Raji (cell line): ENCODE measurements around the gene SLC17A4.

Experiments
- POLR2A ChIP-seq: IDR thresholded peaks from 2 replicates; pipeline ENCODE4 v1.6.1; 2011; ENCODE audit warnings: low read depth, low read length, control low read depth; ENCODE audit not compliant: insufficient read depth

Gene SLC17A4

DNA sequence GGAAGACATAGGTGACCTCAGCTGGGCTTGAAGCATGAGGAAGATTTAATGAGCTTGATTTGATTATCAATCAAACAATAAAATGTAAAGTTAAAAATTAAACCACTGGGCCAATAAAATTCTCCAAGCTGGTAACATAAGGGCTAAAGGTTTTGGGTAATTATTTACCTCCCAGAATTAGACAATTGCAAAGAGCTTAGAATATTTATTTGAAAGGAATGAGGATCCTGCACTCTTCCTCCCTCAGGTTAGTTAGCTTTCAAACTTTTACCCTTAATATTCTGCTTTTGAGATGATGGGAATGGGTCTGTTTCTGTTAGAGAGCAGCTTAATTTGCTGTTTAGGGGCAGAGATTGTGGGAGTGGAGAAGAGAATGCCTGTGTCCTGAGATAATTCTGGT, at the start of gene SLC17A4:
TSS of gene SLC17A4 (plus strand) at position 208 of the 400 bp plus-strand sequence. CDS start 7,221 bp downstream, outside the sequence.
- TF ChIP-seq POLR2A = no peak

- no peak for TF ChIP-seq POLR2A
Measured at GRCh38 chr6:25706314-25707014, 48.1 kb upstream of the SLC17A4 start.

DNA sequence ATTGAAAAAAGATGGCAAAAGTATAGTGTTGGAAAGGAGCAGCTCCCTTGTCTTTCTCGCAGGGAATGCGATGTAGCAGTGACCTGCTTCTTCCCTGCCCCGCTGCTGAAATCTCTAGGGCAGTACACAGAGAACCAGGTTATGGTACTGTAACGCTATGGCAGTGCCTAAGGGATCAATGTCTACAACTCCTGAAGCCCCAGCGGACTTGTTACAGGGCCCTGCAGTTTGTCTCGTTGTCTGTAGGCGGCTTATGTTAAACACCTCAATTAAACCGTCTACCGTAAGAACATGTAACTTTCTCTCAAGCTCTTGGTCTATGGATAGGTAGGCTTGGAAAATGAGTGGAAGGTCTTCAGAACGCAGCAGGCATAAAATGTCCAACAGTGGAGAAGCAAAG, 44.8 kb upstream of the SLC17A4 start:
- TF ChIP-seq POLR2A = no peak

DNA sequence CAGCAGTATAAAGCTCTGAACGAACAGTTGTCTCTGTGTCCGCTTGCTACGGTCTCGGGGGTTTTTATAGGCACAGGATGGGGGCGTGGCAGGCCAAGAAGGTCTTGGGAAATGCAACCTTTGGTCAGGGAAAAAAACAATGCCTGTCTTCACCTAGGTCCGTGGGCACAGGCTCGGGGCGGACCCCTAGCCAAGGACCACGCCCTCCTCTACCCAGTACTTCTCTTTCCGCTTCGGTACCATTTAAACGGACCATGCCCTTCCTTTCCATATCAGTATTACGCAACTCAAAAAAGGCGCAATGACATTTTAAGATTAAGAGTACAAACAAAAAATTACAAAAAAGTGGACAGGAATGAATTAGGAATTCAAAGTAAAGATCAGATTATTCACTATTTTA, 44.3 kb upstream of the SLC17A4 start:
- TF ChIP-seq POLR2A = no peak

DNA sequence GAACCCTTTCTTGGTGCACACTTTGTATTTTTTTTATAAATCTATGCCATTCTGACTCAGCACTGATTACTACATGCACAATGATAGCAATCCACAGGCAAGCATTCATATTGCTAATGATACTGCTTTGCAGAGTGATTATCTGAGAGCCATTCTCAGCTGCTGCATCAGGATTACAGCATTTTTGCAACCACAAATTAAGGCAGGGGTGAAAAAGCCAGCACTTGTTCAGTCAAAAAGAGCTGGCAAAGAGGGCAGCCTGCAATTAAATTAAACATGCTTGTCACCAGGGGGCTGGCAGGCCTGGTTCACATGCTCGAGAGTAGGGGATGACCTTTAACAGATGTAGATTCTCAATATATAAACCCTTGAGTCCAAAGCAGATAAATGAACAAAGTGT, 40.7 kb upstream of the SLC17A4 start:
- no peak for TF ChIP-seq POLR2A

DNA sequence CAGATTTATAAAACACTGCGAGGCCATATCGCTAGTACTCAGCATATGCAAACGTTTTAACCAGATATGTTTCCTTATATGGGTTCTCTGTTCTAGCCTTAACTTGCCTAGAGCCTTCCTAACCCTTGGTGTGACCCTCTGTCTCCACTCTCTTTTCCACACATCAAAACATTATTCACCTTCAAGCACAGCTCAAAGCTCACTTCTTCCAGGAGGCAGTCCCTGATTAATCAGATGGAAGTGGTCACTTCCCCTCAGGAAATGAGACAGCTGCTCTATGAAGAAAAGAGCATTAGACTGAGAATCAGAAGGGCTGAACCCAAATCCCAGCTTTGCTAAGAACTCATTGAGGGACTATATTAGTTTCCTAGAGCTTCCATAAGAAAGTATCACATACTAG, 39.8 kb upstream of the SLC17A4 start:
- no peak for TF ChIP-seq POLR2A

DNA sequence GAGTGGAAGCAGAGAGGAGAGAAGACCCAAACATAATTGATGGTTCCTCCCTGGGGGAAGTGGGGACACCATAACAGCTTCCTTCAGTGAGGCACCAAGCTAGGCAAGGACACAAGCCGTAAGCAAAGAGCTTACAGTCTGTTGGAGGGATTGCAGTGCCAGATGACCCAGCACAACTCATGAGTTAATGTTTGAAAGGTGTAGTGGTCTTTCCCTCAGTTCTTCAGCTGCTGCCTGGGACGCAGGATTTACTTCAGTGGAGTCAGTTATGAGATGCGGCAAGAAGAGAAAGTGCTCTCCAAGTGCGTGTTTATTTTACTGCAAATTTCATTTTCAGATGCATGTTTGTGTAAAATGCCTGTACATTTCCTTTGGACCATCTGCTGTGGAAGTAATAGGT, 38.7 kb upstream of the SLC17A4 start:
- TF ChIP-seq POLR2A = no peak

GRCh38 chr6:25717866-25718740, 36.4 kb upstream of the SLC17A4 start:
- no peak for TF ChIP-seq POLR2A

DNA sequence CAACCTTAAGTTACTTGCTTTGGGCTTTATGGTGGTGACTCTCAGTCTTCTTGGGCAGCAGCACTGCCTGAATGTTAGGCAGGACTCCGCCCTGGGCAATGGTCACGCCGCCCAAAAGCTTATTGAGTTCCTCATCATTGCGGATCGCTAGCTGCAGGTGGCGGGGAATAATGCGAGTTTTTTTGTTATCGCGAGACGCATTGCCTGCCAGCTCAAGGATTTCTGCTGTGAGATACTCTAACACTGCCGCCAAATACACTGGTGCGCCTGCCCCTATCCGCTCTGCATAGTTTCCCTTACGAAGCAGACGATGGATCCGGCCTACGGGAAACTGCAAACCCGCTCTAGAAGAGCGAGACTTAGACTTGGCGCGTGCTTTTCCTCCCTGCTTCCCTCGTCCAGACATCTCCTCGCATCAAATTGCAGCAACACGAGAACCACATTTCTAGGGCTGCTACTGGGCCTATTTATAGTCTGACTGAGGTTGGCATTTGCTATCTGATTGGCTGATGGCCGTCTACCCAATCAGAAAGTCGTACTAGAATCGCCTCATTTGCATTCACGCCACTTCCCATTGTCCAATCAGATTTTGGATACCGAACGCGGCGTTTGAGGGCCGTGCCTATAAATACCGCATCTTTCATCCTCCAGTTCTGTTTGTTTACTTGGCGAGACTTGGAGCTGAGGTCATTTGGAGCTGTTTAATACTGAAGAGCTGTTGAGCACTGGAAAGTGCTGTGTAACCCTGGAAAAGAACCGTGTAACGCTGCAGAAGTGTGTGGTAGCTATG, 28.2 kb upstream of the SLC17A4 start:
- TF ChIP-seq POLR2A = no peak

GRCh38 chr6:25727028-25727427, 27.5 kb upstream of the SLC17A4 start:
- no peak for TF ChIP-seq POLR2A

DNA sequence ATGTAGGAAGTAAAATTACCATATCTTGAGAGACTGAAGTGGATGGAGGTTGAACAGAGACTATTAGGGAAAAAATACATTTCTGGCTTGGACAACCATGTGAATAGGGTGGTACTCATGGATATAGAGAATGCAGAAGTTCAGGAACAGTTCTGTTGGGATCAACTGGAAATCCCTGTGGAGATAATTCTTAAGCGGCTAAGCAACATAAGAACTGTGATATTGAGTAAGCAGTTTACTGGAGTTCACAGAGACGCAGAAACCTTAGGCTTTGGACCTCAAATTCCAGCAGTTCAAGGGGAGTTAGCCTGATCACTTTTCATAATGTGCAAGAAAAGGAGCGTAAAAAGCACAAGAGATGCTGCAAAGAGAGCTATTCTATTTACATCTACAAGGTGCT, 23.6 kb upstream of the SLC17A4 start:
- TF ChIP-seq POLR2A = no peak

DNA sequence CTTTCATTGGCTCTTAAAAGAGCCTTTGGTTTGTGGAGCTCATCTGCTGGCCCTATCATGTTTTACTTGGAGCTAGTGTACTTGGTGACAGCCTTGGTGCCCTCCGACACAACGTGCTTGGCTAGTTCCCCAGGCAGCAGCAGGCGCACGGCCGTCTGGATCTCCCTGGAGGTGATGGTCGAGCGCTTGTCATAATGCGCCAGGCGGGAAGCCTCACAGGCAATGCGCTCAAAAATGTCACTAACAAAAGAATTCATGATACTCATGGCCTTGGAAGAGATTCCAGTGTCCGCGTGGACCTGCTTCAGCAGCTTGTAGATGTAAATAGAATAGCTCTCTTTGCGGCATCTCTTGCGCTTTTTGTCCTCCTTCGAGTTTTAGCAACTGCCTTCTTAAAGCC, 22.8 kb upstream of the SLC17A4 start:
- no peak for TF ChIP-seq POLR2A

- no peak for TF ChIP-seq POLR2A
Measured at GRCh38 chr6:25732468-25733198, 21.9 kb upstream of the SLC17A4 start.

DNA sequence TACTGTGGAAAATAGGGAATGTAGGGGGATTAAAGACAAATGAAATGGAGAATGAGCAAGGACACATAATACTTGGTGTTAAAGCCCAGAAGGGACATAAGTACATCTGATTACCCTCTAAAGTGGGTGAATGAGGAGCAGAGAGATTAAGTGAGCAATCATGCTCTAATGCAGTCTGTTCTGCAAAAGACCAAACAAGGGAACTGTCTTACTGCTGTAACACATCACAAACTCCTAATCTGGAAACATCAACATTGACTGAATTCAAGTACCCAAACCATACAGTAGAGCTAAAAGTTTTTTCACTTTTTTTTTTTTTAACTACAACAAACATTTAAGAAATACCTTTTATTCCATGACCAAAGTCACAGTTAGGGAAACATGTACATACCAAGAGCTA, 19.3 kb upstream of the SLC17A4 start:
- TF ChIP-seq POLR2A = no peak

GRCh38 chr6:25743868-25744267, 10.7 kb upstream of the SLC17A4 start:
- no peak for TF ChIP-seq POLR2A

DNA sequence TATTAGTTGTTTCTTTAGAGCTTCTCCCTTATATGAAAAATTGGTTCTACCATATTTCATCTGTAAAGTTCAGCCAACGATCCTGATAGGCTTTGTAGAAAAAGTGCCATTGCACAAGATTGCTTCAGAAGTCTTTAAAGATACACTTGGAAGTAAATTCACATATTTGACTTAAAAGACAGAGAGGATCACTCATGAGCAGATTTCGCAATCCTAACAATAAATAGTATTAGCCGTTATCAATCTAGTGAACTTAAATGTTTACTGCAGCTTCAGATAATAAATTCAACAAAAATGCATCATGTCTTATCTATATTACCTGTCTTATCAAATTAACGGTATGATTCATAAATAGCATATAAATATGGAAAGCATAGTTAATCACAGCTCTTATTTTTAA, 8.7 kb upstream of the SLC17A4 start:
- no peak for TF ChIP-seq POLR2A

DNA sequence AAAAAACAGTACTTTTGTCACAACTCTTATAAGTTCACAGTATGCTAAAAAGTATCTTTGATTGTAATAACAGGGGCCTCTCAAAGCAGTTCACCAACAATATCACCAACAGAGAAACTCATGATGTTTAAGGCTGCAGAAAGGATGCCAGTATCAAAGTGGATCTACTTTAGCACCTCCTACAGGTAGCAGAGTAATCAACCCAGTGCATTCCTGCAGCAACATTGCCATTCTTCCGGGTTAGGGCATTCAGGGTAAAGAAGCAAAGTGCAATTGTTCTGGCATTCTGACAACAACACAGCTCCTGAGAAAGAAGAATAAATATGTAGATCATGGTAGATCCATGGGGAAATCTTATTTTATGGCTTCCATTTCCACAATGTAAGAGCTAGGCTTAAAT, 7.6 kb upstream of the SLC17A4 start:
- no peak for TF ChIP-seq POLR2A
